Lower lobe of right lung (tissue), 2 donors: ENCODE measurements around the gene PTPN18. TPM values are rescaled to one million over a fixed set of nuclear protein-coding genes. Genes with fewer than 3 reads are reported as not detected.

Experiments used
- ATAC-seq, 2 donors: fragments of 200-7000 bp; cut with Tn5 transposase; one replicate each; pipeline ENCODE4 v1.9.1; 2020 to 2022; ENCODE audit warnings: mild to moderate bottlenecking in 2 of 2, moderate library complexity in 2 of 2
- DNase-seq: peaks from one replicate; pipeline ENCODE4 v3.0.0-alpha.2; 2020
- H3K27ac ChIP-seq: fragments of 200-600 bp; one replicate; pipeline ENCODE4 v1.8.0; 2022
- H3K27me3 ChIP-seq: fragments of 200-600 bp; one replicate; pipeline ENCODE4 v1.8.0; 2022; ENCODE audit warnings: low read depth
- H3K36me3 ChIP-seq: fragments of 200-600 bp; one replicate; pipeline ENCODE4 v1.8.0; 2022; ENCODE audit warnings: mild to moderate bottlenecking
- H3K4me1 ChIP-seq: fragments of 200-600 bp; one replicate; pipeline ENCODE4 v1.8.0; 2022
- H3K4me3 ChIP-seq: fragments of 200-600 bp; one replicate; pipeline ENCODE4 v1.8.0; 2022; ENCODE audit warnings: mild to moderate bottlenecking
- H3K9me3 ChIP-seq: fragments of 200-600 bp; one replicate; pipeline ENCODE4 v1.8.0; 2022
- intact Hi-C: fragments of 100-400 bp; cut with DNase I; formaldehyde crosslinking; loops from one replicate; pipeline ENCODE4 v1.11.0; 2022
- total RNA-seq: library from RNA; stranded (reverse); fragmentation: NEBNext Ultra II Directional; extraction: Animal tissue kit (Norgen Biotek cat#: 25700); gene quantifications from one replicate; pipeline ENCODE4 v1.2.1, GENCODE V29; 2021
- TF ChIP-seq, protein P1 (sequence below): fragments of 200-600 bp; IDR thresholded peaks from one replicate; pipeline ENCODE4 v1.8.0; 2022; ENCODE audit warnings: antibody characterized with exemption, mild to moderate bottlenecking
- donor health status: DM: no; HTN: yes; CAD: no; lungs with severe emphysema.

Gene PTPN18
- total RNA-seq, 1 donor from 2014 or later = 74.1 TPM

DNA sequence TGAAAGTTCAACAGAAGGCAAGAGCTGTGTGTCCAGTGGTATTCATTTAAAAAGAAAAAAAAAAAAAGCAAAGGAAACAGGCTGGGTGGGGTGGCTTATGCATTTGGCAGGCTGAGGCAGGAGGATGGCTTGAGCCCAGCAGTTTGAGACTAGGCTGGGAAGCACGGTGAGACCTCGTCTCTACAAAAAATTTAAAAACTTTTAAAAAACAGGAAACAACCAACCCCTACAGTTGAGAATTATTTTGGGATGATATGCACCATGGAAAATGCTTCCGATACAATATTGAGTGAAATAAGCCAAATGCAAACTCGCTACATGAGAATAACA lies 31.2 kb downstream of the PTPN18 start:
- Histone ChIP-seq H3K4me1 (peaks cover 28% of the 10 kb centered on the region), H3K27ac (peak overlapping the region; percentile 53), H3K27me3 (no peaks in the 10 kb centered on the region), H3K4me3 (no peak overlapping the region), H3K36me3 (no peaks in the 10 kb centered on the region), H3K9me3 (no peaks in the 10 kb centered on the region)
- TF ChIP-seq, protein P1, sequence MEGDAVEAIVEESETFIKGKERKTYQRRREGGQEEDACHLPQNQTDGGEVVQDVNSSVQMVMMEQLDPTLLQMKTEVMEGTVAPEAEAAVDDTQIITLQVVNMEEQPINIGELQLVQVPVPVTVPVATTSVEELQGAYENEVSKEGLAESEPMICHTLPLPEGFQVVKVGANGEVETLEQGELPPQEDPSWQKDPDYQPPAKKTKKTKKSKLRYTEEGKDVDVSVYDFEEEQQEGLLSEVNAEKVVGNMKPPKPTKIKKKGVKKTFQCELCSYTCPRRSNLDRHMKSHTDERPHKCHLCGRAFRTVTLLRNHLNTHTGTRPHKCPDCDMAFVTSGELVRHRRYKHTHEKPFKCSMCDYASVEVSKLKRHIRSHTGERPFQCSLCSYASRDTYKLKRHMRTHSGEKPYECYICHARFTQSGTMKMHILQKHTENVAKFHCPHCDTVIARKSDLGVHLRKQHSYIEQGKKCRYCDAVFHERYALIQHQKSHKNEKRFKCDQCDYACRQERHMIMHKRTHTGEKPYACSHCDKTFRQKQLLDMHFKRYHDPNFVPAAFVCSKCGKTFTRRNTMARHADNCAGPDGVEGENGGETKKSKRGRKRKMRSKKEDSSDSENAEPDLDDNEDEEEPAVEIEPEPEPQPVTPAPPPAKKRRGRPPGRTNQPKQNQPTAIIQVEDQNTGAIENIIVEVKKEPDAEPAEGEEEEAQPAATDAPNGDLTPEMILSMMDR = no peak
- intact Hi-C loops = no loop called here
- ATAC-seq (no peak), DNase-seq (no peak)

DNA sequence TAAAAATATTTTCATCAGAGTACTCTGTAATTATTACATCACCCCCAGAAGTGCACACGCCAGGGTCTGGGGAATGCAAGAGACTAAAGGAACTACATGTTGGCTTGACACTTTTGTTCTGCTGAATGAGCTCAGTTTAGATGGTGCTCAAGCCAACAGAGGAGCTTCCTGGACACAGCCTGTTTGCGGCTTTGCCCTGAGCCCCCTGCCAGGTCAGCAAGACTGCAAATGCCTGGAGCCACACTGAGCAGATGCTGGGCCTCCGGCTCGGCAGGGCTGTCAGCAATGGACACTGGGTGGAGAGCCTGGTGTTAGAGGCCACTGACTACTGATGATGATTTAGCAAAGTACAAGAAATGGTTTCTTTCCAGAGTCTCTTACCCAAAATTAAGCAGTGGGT lies 31.9 kb downstream of the PTPN18 start:
- Histone ChIP-seq H3K36me3 (no peaks in the 10 kb centered on the region), H3K9me3 (no peaks in the 10 kb centered on the region), H3K4me3 (no peak overlapping the region), H3K4me1 (peaks cover 32% of the 10 kb centered on the region), H3K27me3 (no peaks in the 10 kb centered on the region), H3K27ac (no peak overlapping the region)
- no peak for DNase-seq
- TF ChIP-seq, protein P1 = no peak
- no peak for ATAC-seq
- intact Hi-C loops = no loop called here

DNA sequence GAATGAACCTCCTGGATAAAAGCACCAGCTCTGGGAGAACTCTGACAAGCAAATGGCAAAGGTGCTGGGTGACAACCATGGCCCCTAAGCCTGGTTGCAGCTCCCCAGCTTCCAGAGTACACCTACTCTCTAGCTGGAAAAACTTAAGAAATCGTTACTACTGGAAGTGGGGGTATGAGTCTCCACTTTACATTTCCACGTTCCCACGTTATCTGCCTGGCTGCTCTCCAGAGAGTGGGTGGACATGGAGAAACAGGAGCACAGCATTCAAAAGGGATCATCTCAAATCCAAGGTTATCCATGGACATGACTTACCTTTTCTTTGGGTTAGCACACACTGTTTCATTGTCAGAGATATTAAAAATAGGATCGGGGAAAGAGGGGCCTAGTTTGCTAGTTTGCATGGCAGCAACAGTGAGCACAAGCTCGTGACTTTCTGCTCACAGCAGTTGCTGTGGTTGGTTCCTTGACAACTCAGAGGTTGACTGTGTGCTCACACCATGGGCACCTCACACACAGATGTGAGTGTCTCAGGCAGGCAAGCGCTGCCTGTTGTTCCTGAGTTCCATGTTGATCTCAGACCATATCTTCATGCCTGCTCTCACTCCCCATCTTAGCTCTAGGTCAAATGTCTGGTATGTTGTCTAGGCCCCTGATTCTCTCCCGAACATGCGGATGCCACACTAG lies 32.5 kb downstream of the PTPN18 start:
- intact Hi-C loops = no loop called here
- H3K9me3 ChIP-seq = no peaks in the 10 kb centered on the region
- DNase-seq = no peak
- no peaks in the 10 kb centered on the region for H3K27me3 ChIP-seq
- no peak overlapping the region for H3K27ac ChIP-seq
- ATAC-seq = no peak
- no peaks in the 10 kb centered on the region for H3K36me3 ChIP-seq
- peaks cover 32% of the 10 kb centered on the region for H3K4me1 ChIP-seq
- H3K4me3 ChIP-seq = no peak overlapping the region
- TF ChIP-seq, protein P1 = no peak

DNA sequence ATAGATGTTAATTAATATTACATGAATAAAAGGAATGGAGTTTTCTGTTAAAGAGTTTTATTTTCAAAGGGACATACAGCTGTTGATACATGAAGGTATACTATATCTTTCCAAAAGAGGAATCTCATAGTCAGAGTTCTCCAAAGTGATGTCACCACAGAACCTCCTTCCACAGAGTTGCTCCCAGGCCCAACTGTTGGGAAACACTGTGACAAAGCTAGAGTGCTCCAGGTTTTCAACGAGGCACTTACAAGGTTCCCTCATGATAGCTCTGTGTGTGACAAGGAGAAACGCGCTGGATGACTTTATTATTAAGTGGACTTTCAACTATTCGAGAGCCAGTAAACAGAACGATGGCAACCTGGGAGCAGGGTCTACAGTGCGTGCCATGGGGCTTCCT lies 33.5 kb downstream of the PTPN18 start:
- Histone ChIP-seq H3K27ac (peak overlapping the region; percentile 86), H3K36me3 (no peaks in the 10 kb centered on the region), H3K9me3 (no peaks in the 10 kb centered on the region), H3K4me3 (no peak overlapping the region), H3K4me1 (peaks cover 32% of the 10 kb centered on the region), H3K27me3 (no peaks in the 10 kb centered on the region)
- TF ChIP-seq, protein P1 = no peak
- DNase-seq (no peak), ATAC-seq (no peak)
- intact Hi-C loops = no loop called here

DNA sequence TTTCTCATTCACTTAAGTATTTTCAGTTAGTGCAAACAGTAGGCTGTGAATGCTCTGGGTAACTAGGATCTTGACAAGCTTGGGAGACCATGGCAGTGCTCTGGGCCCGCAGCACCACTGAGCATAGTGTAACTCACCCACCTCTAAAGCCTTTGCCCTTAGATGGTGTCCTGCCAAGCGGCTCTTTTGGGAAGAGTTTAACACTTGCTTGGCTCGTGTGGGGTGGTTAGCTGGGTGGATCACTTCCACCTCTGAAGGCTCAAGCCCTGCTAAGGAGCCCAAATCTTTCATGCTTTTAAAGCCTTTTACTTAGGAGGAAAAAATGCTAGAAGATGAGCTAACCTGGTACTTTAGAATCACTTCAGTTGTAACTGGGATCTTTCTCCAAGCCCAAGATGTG lies 33.9 kb downstream of the PTPN18 start:
- ATAC-seq = no peak
- Histone ChIP-seq H3K4me1 (peaks cover 32% of the 10 kb centered on the region), H3K9me3 (no peaks in the 10 kb centered on the region), H3K27ac (peak overlapping the region; percentile 86), H3K4me3 (no peak overlapping the region), H3K36me3 (no peaks in the 10 kb centered on the region), H3K27me3 (no peaks in the 10 kb centered on the region)
- no peak for DNase-seq
- TF ChIP-seq, protein P1 = no peak
- intact Hi-C loops = no loop called here
